H1 (cell line): ENCODE data around the gene POLR2C. TPM values are rescaled to one million over a fixed set of nuclear protein-coding genes. Genes with fewer than 3 reads are reported as not detected.
A peak's percentile ranks its signal among the peaks of the same experiment; 100 is the strongest.

Experiments
- CTCF ChIA-PET: fragments of 300-600 bp; sonication (Branson Sonifier 250); formaldehyde crosslinking; loops from one replicate; lab custom pipeline; 2021; ENCODE audit not compliant: partially characterized antibody; lab: Charles Lee
- POLR2A ChIA-PET: fragments of 300-600 bp; sonication (Branson Sonifier 250); formaldehyde crosslinking; loops from one replicate; lab custom pipeline; 2021; ENCODE audit warnings: inconsistent platforms; ENCODE audit not compliant: partially characterized antibody; lab: Charles Lee
- DNase-seq, 2 experiments: peaks; one replicate each; pipeline versions ENCODE4 v3.0.0 to v3.0.0-alpha.2; 2010 to 2022; ENCODE audit warnings: low spot score in 2 of 2, low read depth in 1 of 2, mixed read lengths in 1 of 2
- FAIRE-seq: peaks from 2 replicates; lab custom pipeline; 2011; peaks lifted over from hg19 to GRCh38; lab: Jason Lieb, UNC
- H2AFZ ChIP-seq: 2 replicates; pipeline ENCODE4 v1.8.1; 2012; ENCODE audit warnings: low read length, inconsistent platforms
- H2AK5ac ChIP-seq: 2 replicates; pipeline ENCODE4 v1.6.1; 2013; ENCODE audit warnings: low read depth, low read length
- H2BK120ac ChIP-seq: replicated peaks from 2 replicates; pipeline ENCODE3; 2013; ENCODE audit warnings: low read depth, low read length, inconsistent platforms
- H2BK12ac ChIP-seq: 2 replicates; pipeline ENCODE4 v1.6.1; 2013; ENCODE audit warnings: low read depth, low read length
- H2BK15ac ChIP-seq: 2 replicates; pipeline ENCODE4 v1.6.1; 2013; ENCODE audit warnings: low read length
- H2BK20ac ChIP-seq: 2 replicates; pipeline ENCODE4 v1.6.1; 2013; ENCODE audit warnings: low read length
- H2BK5ac ChIP-seq: 2 replicates; pipeline ENCODE4 v1.6.1; 2013; ENCODE audit warnings: low read depth, low read length
- H3K14ac ChIP-seq: 2 replicates; pipeline ENCODE4 v1.6.1; 2013; ENCODE audit warnings: inconsistent platforms; ENCODE audit not compliant: insufficient read length
- H3K18ac ChIP-seq: 2 replicates; pipeline ENCODE4 v1.6.1; 2013; ENCODE audit warnings: low read length; ENCODE audit errors: extremely low read depth
- H3K23ac ChIP-seq: 2 replicates; pipeline ENCODE4 v1.6.1; 2013; ENCODE audit warnings: inconsistent platforms; ENCODE audit not compliant: insufficient read length
- H3K23me2 ChIP-seq: 2 replicates; pipeline ENCODE4 v1.6.1; 2013; ENCODE audit warnings: low read depth, low read length
- H3K27ac ChIP-seq: 2 replicates; pipeline ENCODE4 v1.6.1; 2011; ENCODE audit warnings: low read depth, low read length, inconsistent platforms
- H3K27me3 ChIP-seq, 4 experiments: replicated peaks in 1 of 4; 1 replicate in 1 of 4; 2 replicates in 3 of 4; pipeline versions ENCODE4 v1.6.1 to v1.8.1; 2011 to 2013; ENCODE audit warnings: low read length in 3 of 4, mild to moderate bottlenecking in 3 of 4, inconsistent platforms in 2 of 4, mixed read lengths in 2 of 4, moderate library complexity in 1 of 4; ENCODE audit not compliant: control insufficient read depth in 3 of 4, insufficient read depth in 3 of 4; ENCODE audit errors: extremely low read depth in 1 of 4
- H3K36me3 ChIP-seq, 4 experiments: 2 replicates each; pipeline versions ENCODE4 v1.6.1 to v1.8.1; 2011 to 2013; ENCODE audit warnings: mild to moderate bottlenecking in 4 of 4, low read length in 3 of 4, moderate library complexity in 2 of 4, control low read depth in 1 of 4, inconsistent platforms in 1 of 4; ENCODE audit not compliant: insufficient read depth in 4 of 4, control insufficient read depth in 2 of 4
- H3K4ac ChIP-seq: replicated peaks from 2 replicates; pipeline ENCODE3; 2013; ENCODE audit warnings: low read length, low read depth, mixed read lengths, inconsistent platforms; ENCODE audit not compliant: insufficient read length
- H3K4me1 ChIP-seq, 4 experiments: replicated peaks in 1 of 4; 1 replicate in 1 of 4; 2 replicates in 3 of 4; pipeline versions ENCODE4 v1.6.1 to v1.8.1; 2011 to 2013; ENCODE audit warnings: low read length in 3 of 4, inconsistent platforms in 2 of 4, mixed read lengths in 1 of 4; ENCODE audit not compliant: insufficient read depth in 4 of 4, control insufficient read depth in 3 of 4
- H3K4me2 ChIP-seq, 2 experiments: 2 replicates each; pipeline versions ENCODE4 v1.6.1 to v1.8.1; 2011 to 2013; ENCODE audit warnings: low read depth in 2 of 2, low read length in 2 of 2, control low read depth in 1 of 2, inconsistent platforms in 1 of 2, mild to moderate bottlenecking in 1 of 2; ENCODE audit not compliant: insufficient read depth in 1 of 2
- H3K4me3 ChIP-seq, 4 experiments: fragments of 200-600, 300-600 bp in 1 of 4; sonication (generic), shearing (Covaris generic), sonication (Bioruptor Twin) in 1 of 4; 2 replicates each; pipeline versions ENCODE4 v1.5.1 to v1.8.1; 2011 to 2016; ENCODE audit warnings: low read length in 4 of 4, low read depth in 3 of 4, control low read depth in 2 of 4, inconsistent platforms in 2 of 4, mild to moderate bottlenecking in 2 of 4, mixed read lengths in 1 of 4, moderate library complexity in 1 of 4; ENCODE audit not compliant: insufficient read depth in 2 of 4; ENCODE audit errors: extremely low read depth in 1 of 4
- H3K56ac ChIP-seq: replicated peaks from 2 replicates; pipeline ENCODE3; 2013; ENCODE audit warnings: low read depth, mild to moderate bottlenecking, mixed read lengths, low read length, inconsistent platforms; ENCODE audit not compliant: insufficient read length
- H3K79me1 ChIP-seq: 2 replicates; pipeline ENCODE4 v1.6.1; 2013; ENCODE audit warnings: low read depth, low read length, control low read depth
- H3K79me2 ChIP-seq, 2 experiments: 2 replicates each; pipeline versions ENCODE4 v1.6.1 to v1.8.1; 2012 to 2013; ENCODE audit warnings: low read length in 2 of 2, mild to moderate bottlenecking in 2 of 2, inconsistent platforms in 1 of 2; ENCODE audit not compliant: insufficient read depth in 2 of 2, control insufficient read depth in 1 of 2
- H3K9ac ChIP-seq, 4 experiments: replicated peaks in 1 of 4; 1 replicate in 1 of 4; 2 replicates in 3 of 4; pipeline versions ENCODE4 v1.6.1 to v1.8.1; 2011 to 2013; ENCODE audit warnings: low read depth in 3 of 4, low read length in 3 of 4, control low read depth in 2 of 4, mild to moderate bottlenecking in 2 of 4, moderate library complexity in 2 of 4, inconsistent platforms in 1 of 4; ENCODE audit errors: extremely low read depth in 1 of 4
- H3K9me3 ChIP-seq, 2 experiments: 2 replicates each; pipeline versions ENCODE4 v1.6.1 to v1.8.1; 2012 to 2013; ENCODE audit warnings: mild to moderate bottlenecking in 2 of 2, moderate library complexity in 2 of 2, control low read depth in 1 of 2, inconsistent platforms in 1 of 2, low read depth in 1 of 2, low read length in 1 of 2, mixed read lengths in 1 of 2; ENCODE audit not compliant: insufficient read depth in 2 of 2
- H4K20me1 ChIP-seq, 2 experiments: replicated peaks in 1 of 2; 2 replicates each; pipeline versions ENCODE3 to v1.8.1; 2011 to 2013; ENCODE audit warnings: inconsistent platforms in 2 of 2, low read length in 2 of 2, mild to moderate bottlenecking in 1 of 2; ENCODE audit not compliant: insufficient read depth in 2 of 2, control insufficient read depth in 1 of 2
- H4K5ac ChIP-seq: 2 replicates; pipeline ENCODE4 v1.6.1; 2013; ENCODE audit warnings: low read length, low read depth, mixed read lengths, inconsistent platforms; ENCODE audit not compliant: insufficient read length
- H4K8ac ChIP-seq: 2 replicates; pipeline ENCODE4 v1.8.0; 2013; ENCODE audit warnings: mild to moderate bottlenecking, moderate library complexity, low read length, inconsistent platforms; ENCODE audit not compliant: insufficient read depth; ENCODE audit errors: extremely low read depth
- H4K91ac ChIP-seq: replicated peaks from 2 replicates; pipeline ENCODE3; 2013; ENCODE audit warnings: low read length, mixed read lengths, inconsistent platforms; ENCODE audit not compliant: insufficient read length
- CEBPB ChIP-seq: IDR thresholded peaks from 2 replicates; pipeline ENCODE4 v1.6.1; 2012; ENCODE audit warnings: low read depth, low read length
- GTF2F1 ChIP-seq: IDR thresholded peaks from 2 replicates; pipeline ENCODE4 v1.6.1; 2012; ENCODE audit warnings: low read depth, low read length, improper control_type of control experiment, borderline replicate concordance
- HDAC2 ChIP-seq, 2 experiments: fragments of 300-600 bp in 1 of 2; sonication (generic) in 1 of 2; IDR thresholded peaks; 2 replicates each; pipeline ENCODE4 v1.6.1; 2011 to 2012; ENCODE audit warnings: low read depth in 2 of 2, low read length in 2 of 2, mild to moderate bottlenecking in 2 of 2, moderate library complexity in 2 of 2, borderline replicate concordance in 1 of 2, inconsistent platforms in 1 of 2
- KDM5A ChIP-seq: fragments of 200-600 bp; IDR thresholded peaks from 2 replicates; pipeline ENCODE4 v1.7.1; 2012; ENCODE audit warnings: mild to moderate bottlenecking, low read length, inconsistent platforms, mixed read lengths
- RFX5 ChIP-seq: IDR thresholded peaks from 2 replicates; pipeline ENCODE4 v1.6.1; 2011; ENCODE audit warnings: low read depth, low read length, improper control_type of control experiment, borderline replicate concordance
- SRF ChIP-seq: IDR thresholded peaks from 2 replicates; pipeline ENCODE4 v1.6.1; 2011; ENCODE audit warnings: mild to moderate bottlenecking, low read depth, low read length, moderate library complexity
- WGBS, 2 experiments: shearing (Covaris generic) in 1 of 2; methylation state at CpG; one replicate each; pipeline versions ENCODE4 v1.1.6 to v1.1.7; 2013 to 2015; ENCODE audit warnings: low lambda C conversion rate in 2 of 2, mixed read lengths in 2 of 2, inconsistent platforms in 1 of 2, low coverage in 1 of 2, missing lambda C conversion rate in 1 of 2; ENCODE audit not compliant: insufficient replicate concordance in 2 of 2, insufficient coverage in 1 of 2, insufficient read length in 1 of 2; ENCODE audit errors: extremely low coverage in 1 of 2, missing lambda C conversion rate in 1 of 2; 5-methylcytosine and 5-hydroxymethylcytosine counted together
- polyA plus RNA-seq, 7 experiments: library from polyadenylated mRNA; depleted of rRNA in 3 of 7; stranded (reverse) in 5 of 7; unstranded in 2 of 7; fragments of >200 nt in 5 of 7; fragments of 200-250 nt in 2 of 7; gene quantifications; 1 replicate in 5 of 7; 2 replicates in 1 of 7; 4 replicates in 1 of 7; pipeline versions ENCODE4 v1.2.1 to v1.2.3, GENCODE V29; 2011 to 2013; ENCODE audit warnings: missing spikeins in 2 of 7, mixed read lengths in 2 of 7
- total RNA-seq: library from RNA; stranded (reverse); fragmentation: NEBNext Ultra II Directional; extraction: Animal tissue kit (Norgen Biotek cat#: 25700); gene quantifications from 2 replicates; pipeline ENCODE4 v1.2.1, GENCODE V29; 2021
- TF ChIP-seq, protein P1 (sequence below): IDR thresholded peaks from 2 replicates; pipeline ENCODE4 v1.6.1; 2011; ENCODE audit warnings: low read length, improper control_type of control experiment

Gene POLR2C
- total and polyA plus RNA-seq, 2 of the 8 experiments (the other 6 are each of a cell fraction or from before 2014, with no cell fraction given) = 72.5 to 132 TPM

DNA sequence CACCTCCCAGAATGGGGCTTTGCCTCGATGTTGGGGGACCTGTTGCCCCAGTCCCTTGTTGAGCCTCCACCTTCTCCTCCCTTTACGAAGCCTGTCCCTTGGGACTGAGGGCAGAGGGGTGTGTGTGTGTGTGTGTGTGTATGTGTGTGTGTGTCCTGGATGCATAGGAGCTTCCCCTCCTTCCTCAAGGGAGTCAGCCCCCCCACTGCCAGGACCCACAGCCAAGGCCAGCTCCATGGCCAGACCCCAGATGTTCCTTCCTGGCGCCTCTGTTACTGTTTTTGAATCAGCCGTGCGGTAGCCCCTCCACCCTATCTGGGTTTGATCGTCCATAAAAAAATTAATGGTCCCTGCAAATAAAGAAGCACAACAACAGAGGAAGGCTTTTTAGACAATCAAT, 41.5 kb downstream of the POLR2C start:
- H3K9me3 ChIP-seq = no peaks in the 10 kb centered on the region
- 89% methylated on average over 6 of the region's 6 CpGs; no CpG with 5 or more reads in 1 of the 2 experiments for WGBS, 2 experiments
- H2AFZ ChIP-seq = no peak overlapping the region
- no peak overlapping the region for H2BK12ac ChIP-seq
- POLR2A ChIA-PET = interaction anchor here (1.0 kb wide), 1 partner anchor 24 kb away, joined by 3 read pairs; no protein-coding TSS in a partner anchor
- H2AK5ac ChIP-seq = 0 out of 2 replicates have a peak overlapping the region, but pooled peaks have one; percentile 65
- H4K20me1 ChIP-seq = no peaks in the 10 kb centered on the region
- FAIRE-seq (no peak), DNase-seq (no peak)
- no peak overlapping the region for H3K4ac ChIP-seq
- no peak overlapping the region for H4K91ac ChIP-seq
- H3K79me1 ChIP-seq = no peaks in the 10 kb centered on the region; the same call in 1 of the 2 replicates
- H3K56ac ChIP-seq = no peak overlapping the region
- no peak overlapping the region for H3K4me2 ChIP-seq
- no peak overlapping the region for H3K18ac ChIP-seq
- H3K23me2 ChIP-seq = peaks cover 2% of the 10 kb centered on the region; the same call in 1 of the 2 replicates
- H2BK120ac ChIP-seq = no peak overlapping the region
- H4K5ac ChIP-seq = no peak overlapping the region
- TF ChIP-seq HDAC2 (IDR thresholded peaks at IDR 0.05; ENCODE audit: borderline replicate concordance in 1 of 2, low read depth in 2 of 2, low read length in 2 of 2) (no peak), CEBPB (no peak), KDM5A (no peak), GTF2F1 (no peak), RFX5 (no peak), SRF (no peak)
- TF ChIP-seq, protein P1, sequence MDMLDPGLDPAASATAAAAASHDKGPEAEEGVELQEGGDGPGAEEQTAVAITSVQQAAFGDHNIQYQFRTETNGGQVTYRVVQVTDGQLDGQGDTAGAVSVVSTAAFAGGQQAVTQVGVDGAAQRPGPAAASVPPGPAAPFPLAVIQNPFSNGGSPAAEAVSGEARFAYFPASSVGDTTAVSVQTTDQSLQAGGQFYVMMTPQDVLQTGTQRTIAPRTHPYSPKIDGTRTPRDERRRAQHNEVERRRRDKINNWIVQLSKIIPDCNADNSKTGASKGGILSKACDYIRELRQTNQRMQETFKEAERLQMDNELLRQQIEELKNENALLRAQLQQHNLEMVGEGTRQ = no peak
- H2BK20ac ChIP-seq = no peak overlapping the region
- H4K8ac ChIP-seq = no peak overlapping the region
- H3K23ac ChIP-seq = no peak overlapping the region
- H3K27ac ChIP-seq = no peak overlapping the region
- no peaks in the 10 kb centered on the region for H3K27me3 ChIP-seq
- peaks cover 0 to 17% (median 6%) of the 10 kb centered on the region in 4 experiments; a peak in 6 of 7 replicates for H3K4me1 ChIP-seq
- CTCF ChIA-PET = interaction anchor here (1.2 to 8.8 kb wide), 2 partner anchors 14 to 57 kb away, joined by 4 to 89 read pairs; partner anchors contain the start of genes CIAPIN1 and COQ9
- H3K14ac ChIP-seq = no peak overlapping the region
- H3K4me3 ChIP-seq = no peak overlapping the region
- H2BK5ac ChIP-seq = no peak overlapping the region
- no peak overlapping the region for H2BK15ac ChIP-seq
- H3K36me3 ChIP-seq = no peaks in the 10 kb centered on the region
- H3K9ac ChIP-seq = no peak overlapping the region
- no peaks in the 10 kb centered on the region for H3K79me2 ChIP-seq
